Tibial nerve (tissue), 4 donors: ENCODE results near the gene DAP3. TPM values are rescaled to one million over a fixed set of nuclear protein-coding genes. Genes with fewer than 3 reads are reported as not detected.

Source experiments
- DNase-seq, 2 donors: peaks; one replicate each; pipeline ENCODE4 v3.0.0-alpha.2; 2019; ENCODE audit warnings: low spot score in 2 of 2
- H3K27ac ChIP-seq, 4 donors: fragments of 200-600 bp; sonication (generic) in 3 of 4; one replicate each; pipeline ENCODE4 v1.5.1; 2017 to 2019; ENCODE audit warnings: mild to moderate bottlenecking in 1 of 4
- H3K27me3 ChIP-seq, 2 donors: fragments of 200-600 bp; sonication (generic) in 1 of 2; one replicate each; pipeline versions ENCODE4 v1.5.1 to v1.6.0; 2017 to 2019
- H3K36me3 ChIP-seq, 3 donors: fragments of 200-600 bp; sonication (generic); one replicate each; pipeline ENCODE4 v1.5.1; 2018 to 2019
- H3K4me1 ChIP-seq, 4 donors: fragments of 200-600 bp; sonication (generic) in 3 of 4; one replicate each; pipeline ENCODE4 v1.5.1; 2017 to 2019
- H3K4me3 ChIP-seq, 4 donors: fragments of 200-600 bp; sonication (generic) in 3 of 4; one replicate each; pipeline ENCODE4 v1.5.1; 2017 to 2019; ENCODE audit warnings: mild to moderate bottlenecking in 1 of 4, moderate library complexity in 1 of 4
- H3K9me3 ChIP-seq, 4 donors: fragments of 200-600 bp; sonication (generic) in 3 of 4; one replicate each; pipeline ENCODE4 v1.5.1; 2017 to 2019
- EP300 ChIP-seq, 2 donors: sonication (generic); formaldehyde crosslinking; IDR thresholded peaks; one replicate each; pipeline ENCODE4 v1.6.1; 2017; ENCODE audit warnings: antibody characterized with exemption in 2 of 2, mild to moderate bottlenecking in 1 of 2
- POLR2A ChIP-seq, 2 donors: fragments of 450-650 bp; IDR thresholded peaks; one replicate each; pipeline ENCODE4 v1.6.1; 2017; ENCODE audit warnings: antibody characterized with exemption in 2 of 2, mild to moderate bottlenecking in 2 of 2, moderate library complexity in 2 of 2
- WGBS, 2 donors: methylation state at CpG; one replicate each; pipeline ENCODE4 v1.1.5; 2018; 5-methylcytosine and 5-hydroxymethylcytosine counted together
- total RNA-seq, 4 donors: library from RNA; depleted of rRNA; stranded (reverse); fragments of >200 nt; gene quantifications; one replicate each; pipeline ENCODE4 v1.1.0, GENCODE V29; 2016
- TF ChIP-seq, protein P1 (sequence below), 5 experiments: fragments of 200-600 bp in 3 of 5; fragments of 450-650 bp in 2 of 5; sonication (generic) in 3 of 5; IDR thresholded peaks; one replicate each; pipeline ENCODE4 v1.5.1; 2016 to 2019; ENCODE audit warnings: antibody characterized with exemption in 5 of 5, mild to moderate bottlenecking in 3 of 5, moderate library complexity in 2 of 5

DAP3 gene
- total RNA-seq, 4 donors from 2014 or later = 101 to 159 (median 138) TPM

DNA sequence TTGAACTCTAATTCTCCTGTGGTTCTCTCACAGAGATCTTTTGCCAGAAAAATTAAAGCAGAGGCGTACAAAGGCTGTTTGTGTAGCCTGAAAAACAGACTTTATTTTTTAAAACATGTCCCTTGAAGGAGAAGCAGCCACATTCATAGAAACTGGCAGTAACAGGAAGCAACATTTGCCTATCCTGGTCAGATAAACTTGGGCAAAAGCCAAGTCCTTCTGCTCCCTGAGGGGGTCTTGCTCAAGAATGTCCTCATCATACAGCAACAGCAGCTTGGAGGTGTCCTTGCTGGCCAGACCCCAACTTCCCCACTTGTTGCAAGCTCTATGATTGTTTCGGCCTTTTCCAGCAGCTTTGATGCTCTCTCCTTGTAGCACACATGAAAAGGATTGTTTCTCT lies 42.6 kb upstream of the DAP3 start:
- H3K4me1 ChIP-seq = peaks cover 0 to 44% (median 18%) of the 10 kb centered on the region in 4 donors
- no peak overlapping the region for H3K4me3 ChIP-seq
- no peaks in the 10 kb centered on the region for H3K36me3 ChIP-seq
- H3K9me3 ChIP-seq = peaks cover 0 to 20% (median 0%) of the 10 kb centered on the region in 4 donors
- peak; percentile 54 to 75 for DNase-seq
- H3K27ac ChIP-seq = peak overlapping the region in 3 of 4 donors; percentile 34 to 56 (median 41)
- WGBS, 2 donors = 46 to 57% methylated on average over 2 of the region's 2 CpGs
- no peaks in the 10 kb centered on the region for H3K27me3 ChIP-seq
- TF ChIP-seq, protein P1, sequence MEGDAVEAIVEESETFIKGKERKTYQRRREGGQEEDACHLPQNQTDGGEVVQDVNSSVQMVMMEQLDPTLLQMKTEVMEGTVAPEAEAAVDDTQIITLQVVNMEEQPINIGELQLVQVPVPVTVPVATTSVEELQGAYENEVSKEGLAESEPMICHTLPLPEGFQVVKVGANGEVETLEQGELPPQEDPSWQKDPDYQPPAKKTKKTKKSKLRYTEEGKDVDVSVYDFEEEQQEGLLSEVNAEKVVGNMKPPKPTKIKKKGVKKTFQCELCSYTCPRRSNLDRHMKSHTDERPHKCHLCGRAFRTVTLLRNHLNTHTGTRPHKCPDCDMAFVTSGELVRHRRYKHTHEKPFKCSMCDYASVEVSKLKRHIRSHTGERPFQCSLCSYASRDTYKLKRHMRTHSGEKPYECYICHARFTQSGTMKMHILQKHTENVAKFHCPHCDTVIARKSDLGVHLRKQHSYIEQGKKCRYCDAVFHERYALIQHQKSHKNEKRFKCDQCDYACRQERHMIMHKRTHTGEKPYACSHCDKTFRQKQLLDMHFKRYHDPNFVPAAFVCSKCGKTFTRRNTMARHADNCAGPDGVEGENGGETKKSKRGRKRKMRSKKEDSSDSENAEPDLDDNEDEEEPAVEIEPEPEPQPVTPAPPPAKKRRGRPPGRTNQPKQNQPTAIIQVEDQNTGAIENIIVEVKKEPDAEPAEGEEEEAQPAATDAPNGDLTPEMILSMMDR (IDR thresholded peaks at IDR 0.05) = no peak
- TF ChIP-seq EP300 (IDR thresholded peaks at IDR 0.05) = peak in 1 of 2 donors; percentile 24

DNA sequence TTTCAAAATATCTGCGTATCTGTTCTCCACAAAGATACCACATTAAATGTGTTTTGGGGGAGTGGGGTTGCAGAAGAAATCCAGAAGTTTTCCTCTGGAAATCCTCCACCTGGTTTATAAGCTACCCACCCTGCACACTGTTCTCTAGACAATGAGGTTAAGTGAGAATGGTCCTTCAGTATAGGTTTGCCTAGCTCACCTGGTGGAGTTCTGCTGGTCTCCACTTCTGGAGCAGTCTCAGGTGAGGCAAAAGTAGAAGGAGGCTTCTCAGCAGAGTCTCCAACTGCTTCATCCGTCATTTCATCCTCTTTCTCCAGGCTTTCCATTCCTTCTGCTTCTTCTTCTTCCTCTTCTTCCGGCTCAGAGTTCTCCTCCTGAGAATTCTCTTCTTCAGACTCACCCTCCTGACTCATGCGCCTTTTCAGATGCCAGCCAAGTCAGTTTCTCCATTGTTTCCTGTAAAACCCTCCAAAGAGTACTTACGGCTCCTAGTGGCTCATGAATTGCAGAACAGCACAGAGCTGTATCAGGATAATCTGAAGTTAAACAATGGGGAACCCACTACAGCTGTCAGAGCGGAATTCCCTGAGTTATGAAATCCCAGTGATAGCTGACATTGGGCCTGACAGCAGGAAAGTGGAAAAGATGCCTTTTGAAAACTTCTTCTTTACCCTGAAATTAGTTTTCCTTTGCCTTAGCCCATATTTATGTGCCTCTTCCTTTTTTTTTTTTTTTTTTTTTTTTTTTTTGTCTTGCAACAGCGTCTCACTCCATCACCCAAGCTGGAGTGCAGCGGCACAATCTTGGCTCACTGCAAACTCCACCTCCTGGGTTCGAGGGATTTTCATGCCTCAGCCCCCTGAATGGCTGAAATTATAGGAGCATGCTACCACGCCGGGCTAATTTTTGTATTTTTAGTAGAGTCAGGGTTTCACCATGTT lies 40.4 kb upstream of the DAP3 start:
- Histone ChIP-seq H3K27ac (peak overlapping the region in 1 of 4 donors; percentile 22), H3K4me3 (no peak overlapping the region), H3K9me3 (peaks cover 0 to 2% (median 0%) of the 10 kb centered on the region in 4 donors), H3K4me1 (peaks cover 0 to 48% (median 20%) of the 10 kb centered on the region in 4 donors), H3K27me3 (no peaks in the 10 kb centered on the region), H3K36me3 (no peaks in the 10 kb centered on the region)
- 50% methylated on average over 11 of the region's 11 CpGs for WGBS, 2 donors
- TF ChIP-seq, protein P1 (IDR thresholded peaks at IDR 0.05) = peak; percentile 32 to 56 (median 37)
- peak in 1 of 2 donors; percentile 47 for TF ChIP-seq EP300 (IDR thresholded peaks at IDR 0.05)
- no peak for TF ChIP-seq POLR2A (IDR thresholded peaks at IDR 0.05)
- peak in 1 of 2 donors; percentile 33 for DNase-seq

DNA sequence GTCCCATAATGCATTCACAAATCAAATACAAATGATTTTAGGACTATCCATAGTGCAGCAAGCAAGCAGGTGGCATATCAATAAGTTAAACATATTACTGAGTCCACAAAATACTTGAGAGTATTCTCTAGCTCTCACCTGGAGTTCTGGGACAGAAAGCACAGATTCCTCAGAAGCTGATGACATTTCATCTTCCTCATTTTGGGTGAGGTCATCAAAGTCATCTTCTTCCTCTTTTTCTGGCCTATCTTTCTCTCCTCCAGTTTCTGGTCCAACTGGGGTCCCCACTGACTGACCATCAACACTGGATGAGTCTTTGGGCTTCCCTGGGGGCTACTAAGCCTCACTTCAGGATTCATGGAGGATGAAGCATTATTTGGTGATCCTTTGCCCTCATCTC lies 39.2 kb upstream of the DAP3 start:
- no peak overlapping the region for H3K27ac ChIP-seq
- no peak for DNase-seq
- H3K4me1 ChIP-seq = peaks cover 0 to 48% (median 20%) of the 10 kb centered on the region in 4 donors
- no peak for TF ChIP-seq EP300 (IDR thresholded peaks at IDR 0.05)
- no peak for TF ChIP-seq POLR2A (IDR thresholded peaks at IDR 0.05)
- TF ChIP-seq, protein P1 (IDR thresholded peaks at IDR 0.05) = no peak
- H3K9me3 ChIP-seq = no peaks in the 10 kb centered on the region
- no peaks in the 10 kb centered on the region for H3K36me3 ChIP-seq
- no peaks in the 10 kb centered on the region for H3K27me3 ChIP-seq
- H3K4me3 ChIP-seq = no peak overlapping the region

DNA sequence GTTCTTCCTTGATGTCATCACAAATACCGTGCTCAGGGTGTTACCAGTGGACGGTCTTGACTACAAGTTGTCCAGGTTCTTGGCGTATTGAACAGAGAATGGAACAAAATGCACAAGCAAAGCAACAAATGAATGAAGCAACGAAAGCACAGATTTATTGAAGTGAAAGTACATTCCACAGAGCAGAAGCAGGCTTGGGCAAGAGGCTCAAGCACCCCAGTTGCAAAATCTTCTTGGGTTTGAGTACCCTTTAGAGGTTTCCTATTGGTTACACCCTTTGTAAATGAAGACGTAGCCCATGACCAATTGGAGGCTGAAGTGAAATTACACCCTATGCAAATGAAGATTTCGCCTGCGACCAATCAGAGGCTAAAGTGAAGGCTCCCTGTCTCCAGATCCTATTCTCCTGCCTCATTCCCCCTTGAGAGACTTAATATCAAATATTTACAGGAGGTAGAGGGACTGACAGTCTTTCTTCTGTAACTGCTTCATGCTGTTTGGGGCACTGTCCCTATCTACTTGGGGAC lies 38.6 kb upstream of the DAP3 start:
- H3K4me3 ChIP-seq = no peak overlapping the region
- TF ChIP-seq EP300 (IDR thresholded peaks at IDR 0.05) = no peak
- no peak overlapping the region for H3K27ac ChIP-seq
- no peaks in the 10 kb centered on the region for H3K27me3 ChIP-seq
- H3K4me1 ChIP-seq = peaks cover 0 to 44% (median 18%) of the 10 kb centered on the region in 4 donors
- no peaks in the 10 kb centered on the region for H3K36me3 ChIP-seq
- no peak for DNase-seq
- WGBS, 2 donors = 84 to 88% methylated on average over 7 of the region's 7 CpGs
- no peaks in the 10 kb centered on the region for H3K9me3 ChIP-seq

DNA sequence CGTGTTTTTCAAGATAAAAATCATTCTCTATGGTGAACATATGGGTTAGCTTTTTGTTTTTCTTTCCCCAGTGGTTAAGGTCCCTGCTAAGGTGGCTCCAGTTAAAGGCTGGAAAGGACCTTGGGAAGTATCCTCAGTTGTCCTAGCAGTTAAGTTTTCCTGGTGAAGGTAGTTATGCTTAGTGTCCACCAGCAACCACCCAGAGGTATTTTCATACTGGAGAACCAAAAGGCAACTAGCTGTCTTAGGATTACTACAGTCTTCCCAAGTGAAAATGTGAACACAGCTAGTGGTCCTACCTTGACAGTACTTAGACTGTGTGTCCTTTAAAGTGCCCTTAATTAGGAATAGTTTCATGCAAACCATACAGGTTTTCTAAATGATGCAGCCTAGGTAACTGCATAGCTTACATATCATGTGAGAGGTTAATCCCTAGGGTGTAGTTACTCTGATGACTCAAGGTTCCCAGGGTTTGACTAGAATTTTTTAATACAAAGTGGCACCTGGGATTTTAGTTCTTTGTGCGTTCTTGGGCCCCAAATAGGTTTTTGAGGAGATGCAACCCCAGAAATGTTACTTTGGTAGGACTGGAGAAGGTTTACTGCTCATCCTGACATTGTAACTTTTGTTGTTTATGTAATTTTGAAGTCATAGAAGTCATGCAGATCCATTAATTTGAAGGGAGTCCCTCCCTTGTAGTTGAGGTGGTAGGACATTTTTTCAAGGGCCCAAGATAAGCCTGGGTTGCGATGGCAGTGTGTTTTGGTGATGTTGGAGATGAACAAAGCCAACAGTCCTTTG lies 36.8 kb upstream of the DAP3 start:
- Histone ChIP-seq H3K36me3 (no peaks in the 10 kb centered on the region), H3K4me3 (no peak overlapping the region), H3K4me1 (peaks cover 0 to 30% (median 8%) of the 10 kb centered on the region in 4 donors), H3K9me3 (no peaks in the 10 kb centered on the region), H3K27ac (no peak overlapping the region), H3K27me3 (no peaks in the 10 kb centered on the region)
- TF ChIP-seq POLR2A (IDR thresholded peaks at IDR 0.05) = no peak
- TF ChIP-seq, protein P1 (IDR thresholded peaks at IDR 0.05) = no peak
- no peak for TF ChIP-seq EP300 (IDR thresholded peaks at IDR 0.05)
- 76 to 78% methylated on average over 3 of the region's 3 CpGs for WGBS, 2 donors
- no peak for DNase-seq
